HepG2 (cell line): ENCODE results near the gene TFF2. TPM values are rescaled to one million over a fixed set of nuclear protein-coding genes. Genes with fewer than 3 reads are reported as not detected.

Source experiments
- ATAC-seq: fragments of 200-7000 bp; cut with Tn5 transposase; 3 replicates; pipeline ENCODE4 v1.9.1; 2020; ENCODE audit warnings: mild to moderate bottlenecking, moderate library complexity
- BruUV-seq: library from RNA; stranded (reverse); fragments of 400-500 nt; replicated peaks from 2 replicates; lab custom pipeline; 2021; lab: Mats Ljungman, UMichigan
- CTCF ChIA-PET: fragments of 300-600 bp; formaldehyde crosslinking; extraction: SDS; loops from one replicate; lab custom pipeline; 2021; ENCODE audit warnings: low total read pairs, inconsistent platforms, low intra/inter-chr PET ratio; lab: Yijun Ruan, JAX
- POLR2A ChIA-PET: fragments of 350-600 bp; sonication (Branson Sonifier 250); formaldehyde crosslinking; loops from one replicate; lab custom pipeline; 2020; ENCODE audit warnings: antibody characterized with exemption, inconsistent platforms; lab: Yijun Ruan, JAX
- DNase-seq: peaks from one replicate; pipeline ENCODE4 v3.0.0-alpha.2; 2015; ENCODE audit warnings: low spot score
- FAIRE-seq: peaks from 3 replicates; lab custom pipeline; 2011; peaks lifted over from hg19 to GRCh38; lab: Jason Lieb, UNC
- H2AFZ ChIP-seq: one replicate; pipeline ENCODE4 v1.6.1; 2011; ENCODE audit warnings: low read length, inconsistent platforms
- H3K27ac ChIP-seq: fragments of 300-600 bp; 3 replicates; pipeline ENCODE4 v1.8.0; 2011; ENCODE audit warnings: mixed run types, mild to moderate bottlenecking, mixed read lengths, low read length, inconsistent platforms; ENCODE audit not compliant: insufficient read depth; ENCODE audit errors: extremely low read length
- H3K27me3 ChIP-seq, 2 experiments: fragments of 200-600 bp in 1 of 2; 2 replicates in 1 of 2; 3 replicates in 1 of 2; pipeline versions ENCODE4 v1.6.0 to v1.8.0; 2011; ENCODE audit warnings: low read length in 2 of 2, mild to moderate bottlenecking in 2 of 2, moderate library complexity in 2 of 2, inconsistent platforms in 1 of 2; ENCODE audit not compliant: insufficient read depth in 2 of 2, control insufficient read depth in 1 of 2
- H3K36me3 ChIP-seq, 2 experiments: fragments of 200-600 bp in 1 of 2; replicated peaks in 1 of 2; 2 replicates in 1 of 2; 3 replicates in 1 of 2; pipeline versions ENCODE4 v1.5.1 to v1.8.0; 2011; ENCODE audit warnings: low read length in 2 of 2, inconsistent platforms in 1 of 2; ENCODE audit not compliant: insufficient read depth in 2 of 2, control insufficient read depth in 1 of 2
- H3K4me1 ChIP-seq: 2 replicates; pipeline ENCODE4 v1.5.1; 2012; ENCODE audit warnings: low read length, inconsistent platforms; ENCODE audit not compliant: insufficient read depth
- H3K4me2 ChIP-seq: 2 replicates; pipeline ENCODE4 v1.6.0; 2011; ENCODE audit warnings: low read depth, low read length, inconsistent platforms
- H3K4me3 ChIP-seq, 3 experiments: fragments of 200-600 bp in 1 of 3; sonication (generic), shearing (Covaris generic) in 1 of 3; replicated peaks in 1 of 3; 2 replicates each; pipeline ENCODE4 v1.5.1; 2011 to 2016; ENCODE audit warnings: low read length in 3 of 3, inconsistent platforms in 2 of 3, low read depth in 2 of 3, mild to moderate bottlenecking in 2 of 3, control low read depth in 1 of 3, mixed read lengths in 1 of 3; ENCODE audit not compliant: insufficient read depth in 1 of 3
- H3K79me2 ChIP-seq: one replicate; pipeline ENCODE4 v1.6.1; 2011; ENCODE audit warnings: low read length, inconsistent platforms; ENCODE audit not compliant: insufficient read depth
- H3K9ac ChIP-seq: 2 replicates; pipeline ENCODE4 v1.6.0; 2011; ENCODE audit warnings: mild to moderate bottlenecking, low read depth, low read length, inconsistent platforms; ENCODE audit not compliant: insufficient read depth
- H3K9me3 ChIP-seq: 2 replicates; pipeline ENCODE4 v1.5.1; 2012; ENCODE audit warnings: mild to moderate bottlenecking, low read length
- H4K20me1 ChIP-seq: 2 replicates; pipeline ENCODE4 v1.6.0; 2011; ENCODE audit warnings: inconsistent platforms, mild to moderate bottlenecking, low read length, moderate library complexity; ENCODE audit not compliant: insufficient read depth
- BORCS8-MEF2B ChIP-seq: sonication (generic); formaldehyde crosslinking; IDR thresholded peaks from 2 replicates; pipeline ENCODE4 v1.8.0; 2022; ENCODE audit warnings: mild to moderate bottlenecking, missing genetic modification reagents
- CHD2 ChIP-seq: IDR thresholded peaks from 2 replicates; pipeline ENCODE4 v1.6.1; 2011; ENCODE audit warnings: low read depth, low read length, improper control_type of control experiment
- MLXIP ChIP-seq: sonication (generic); formaldehyde crosslinking; IDR thresholded peaks from 2 replicates; pipeline ENCODE4 v1.9.0; 2021; ENCODE audit warnings: missing genetic modification reagents, borderline replicate concordance
- ZNF20 ChIP-seq: sonication (generic); formaldehyde crosslinking; IDR thresholded peaks from 2 replicates; pipeline ENCODE4 v1.4.0; 2020; ENCODE audit warnings: mild to moderate bottlenecking, moderate library complexity, missing genetic modification reagents
- ZNF251 ChIP-seq: sonication (generic); formaldehyde crosslinking; IDR thresholded peaks from 2 replicates; pipeline ENCODE4 v1.9.0; 2021; ENCODE audit warnings: mild to moderate bottlenecking, missing genetic modification reagents
- ZNF724P ChIP-seq: sonication (generic); formaldehyde crosslinking; IDR thresholded peaks from 2 replicates; pipeline ENCODE4 v1.8.0; 2022; ENCODE audit warnings: missing genetic modification reagents, borderline replicate concordance
- WGBS: methylation state at CpG from one replicate; pipeline ENCODE4 v1.1.6; 2017; ENCODE audit warnings: low lambda C conversion rate; 5-methylcytosine and 5-hydroxymethylcytosine counted together
- in situ Hi-C: cut with HindIII; loops from 2 replicates; pipeline ENCODE4 v1.10.0; 2017; ENCODE audit warnings: low pct_unique_long_range_greater_than_20kb; ENCODE audit not compliant: extremely low pct_ligation_motif_present
- intact Hi-C: fragments of 100-400 bp; cut with micrococcal nuclease; formaldehyde crosslinking; loops from one replicate; pipeline ENCODE4 v1.10.0; 2022; ENCODE audit not compliant: unreplicated experiment
- polyA plus RNA-seq, 8 experiments: library from polyadenylated mRNA; depleted of rRNA in 3 of 8; stranded (reverse) in 7 of 8; unstranded in 1 of 8; fragments of >200 nt; fragmentation: Illumina TruSeq in 4 of 8; extraction: Trizol in 4 of 8; gene quantifications; 2 replicates each; pipeline versions ENCODE4 v1.2.1 to v1.2.3, GENCODE V29; 2011 to 2016; ENCODE audit warnings: low read depth in 4 of 8, missing spikeins in 1 of 8, mixed read lengths in 1 of 8; ENCODE audit not compliant: insufficient read depth in 1 of 8
- total RNA-seq, 5 experiments: library from RNA; depleted of rRNA; stranded (reverse); fragments of >200 nt; fragmentation: Illumina TruSeq; extraction: Trizol; gene quantifications; 2 replicates each; pipeline ENCODE4 v1.2.3, GENCODE V29; 2016; ENCODE audit warnings: low read depth in 1 of 5
- TF ChIP-seq, protein P1 (sequence below): sonication (generic); formaldehyde crosslinking; IDR thresholded peaks from 2 replicates; pipeline ENCODE4 v1.8.0; 2022; ENCODE audit warnings: mild to moderate bottlenecking, missing genetic modification reagents, borderline replicate concordance
- TF ChIP-seq, protein P2 (sequence below), 2 experiments: sonication (generic) in 1 of 2; formaldehyde crosslinking in 1 of 2; IDR thresholded peaks; 2 replicates each; pipeline versions ENCODE4 v1.4.0 to v1.6.1; 2016 to 2020; ENCODE audit warnings: borderline replicate concordance in 1 of 2, low read depth in 1 of 2, mild to moderate bottlenecking in 1 of 2, missing genetic modification reagents in 1 of 2

Gene TFF2
- total and polyA plus RNA-seq, 2 of the 13 experiments (the other 11 are each of a cell fraction or from before 2014, with no cell fraction given): 1.5 TPM; not detected in 1

GRCh38 chr21:42338729-42339715, 11.8 kb downstream of the TFF2 start:
- in situ Hi-C loops (no loop called here), intact Hi-C loops (loop anchor here (1.0 kb wide), 3 partner anchors 42 to 111 kb away; no protein-coding TSS in a partner anchor)
- Histone ChIP-seq H3K4me1 (peaks cover 21% of the 10 kb centered on the region), H3K9ac (no peak overlapping the region), H3K27ac (no peak overlapping the region), H3K79me2 (no peaks in the 10 kb centered on the region), H3K4me2 (peak overlapping the region; percentile 85), H3K27me3 (peaks cover 0 to 4% of the 10 kb centered on the region in 2 experiments; a peak in 2 of 5 replicates), H3K4me3 (peak overlapping the region in 1 of 3 experiments; percentile 59; a peak in 1 of 6 replicates), H3K36me3 (no peaks in the 10 kb centered on the region), H2AFZ (no peak overlapping the region), H4K20me1 (no peaks in the 10 kb centered on the region), H3K9me3 (no peaks in the 10 kb centered on the region)
- BruUV-seq: no TSS peak
- 57% methylated on average over 7 of the region's 17 CpGs for WGBS
- no peak; the same call in 2 of the 3 replicates for ATAC-seq
- no peak for FAIRE-seq
- DNase-seq: no peak
- ChIA-PET POLR2A (no interaction called here), CTCF (interaction anchor here (3.6 to 4.1 kb wide), 2 partner anchors 42 to 111 kb away, joined by 27 to 33 read pairs; no protein-coding TSS in a partner anchor)
- no peak for TF ChIP-seq CHD2
- no peak for TF ChIP-seq ZNF724P
- TF ChIP-seq ZNF251: no peak
- no peak for TF ChIP-seq BORCS8-MEF2B
- TF ChIP-seq, protein P1, sequence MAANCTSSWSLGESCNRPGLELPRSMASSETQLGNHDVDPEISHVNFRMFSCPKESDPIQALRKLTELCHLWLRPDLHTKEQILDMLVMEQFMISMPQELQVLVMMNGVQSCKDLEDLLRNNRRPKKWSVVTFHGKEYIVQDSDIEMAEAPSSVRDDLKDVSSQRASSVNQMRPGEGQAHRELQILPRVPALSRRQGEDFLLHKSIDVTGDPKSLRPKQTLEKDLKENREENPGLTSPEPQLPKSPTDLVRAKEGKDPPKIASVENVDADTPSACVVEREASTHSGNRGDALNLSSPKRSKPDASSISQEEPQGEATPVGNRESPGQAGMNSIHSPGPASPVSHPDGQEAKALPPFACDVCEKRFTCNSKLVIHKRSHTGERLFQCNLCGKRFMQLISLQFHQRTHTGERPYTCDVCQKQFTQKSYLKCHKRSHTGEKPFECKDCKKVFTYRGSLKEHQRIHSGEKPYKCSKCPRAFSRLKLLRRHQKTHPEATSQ (CRISPR knock-in tag): no peak
- no peak for TF ChIP-seq ZNF20 (CRISPR knock-in tag)
- no peak for TF ChIP-seq MLXIP
- TF ChIP-seq, protein P2, sequence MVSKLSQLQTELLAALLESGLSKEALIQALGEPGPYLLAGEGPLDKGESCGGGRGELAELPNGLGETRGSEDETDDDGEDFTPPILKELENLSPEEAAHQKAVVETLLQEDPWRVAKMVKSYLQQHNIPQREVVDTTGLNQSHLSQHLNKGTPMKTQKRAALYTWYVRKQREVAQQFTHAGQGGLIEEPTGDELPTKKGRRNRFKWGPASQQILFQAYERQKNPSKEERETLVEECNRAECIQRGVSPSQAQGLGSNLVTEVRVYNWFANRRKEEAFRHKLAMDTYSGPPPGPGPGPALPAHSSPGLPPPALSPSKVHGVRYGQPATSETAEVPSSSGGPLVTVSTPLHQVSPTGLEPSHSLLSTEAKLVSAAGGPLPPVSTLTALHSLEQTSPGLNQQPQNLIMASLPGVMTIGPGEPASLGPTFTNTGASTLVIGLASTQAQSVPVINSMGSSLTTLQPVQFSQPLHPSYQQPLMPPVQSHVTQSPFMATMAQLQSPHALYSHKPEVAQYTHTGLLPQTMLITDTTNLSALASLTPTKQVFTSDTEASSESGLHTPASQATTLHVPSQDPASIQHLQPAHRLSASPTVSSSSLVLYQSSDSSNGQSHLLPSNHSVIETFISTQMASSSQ (IDR thresholded peaks at IDR 0.05; ENCODE audit: low read depth): no peak
- TF ChIP-seq, protein P2 (CRISPR knock-in tag; IDR thresholded peaks at IDR 0.05; ENCODE audit: borderline replicate concordance): no peak
